Loucy (cell line): ENCODE measurements around the gene MEGF10.

ENCODE experiments used
- CTCF ChIP-seq: fragments of 200-600 bp; sonication (generic); conservative IDR thresholded peaks from 2 replicates; pipeline ENCODE4 v1.5.1; 2014; ENCODE audit warnings: mild to moderate bottlenecking, antibody characterized with exemption, low read length
- EZH2phosphoT487 ChIP-seq: fragments of 200-600 bp; IDR thresholded peaks from 2 replicates; pipeline ENCODE4 v1.6.1; 2018; ENCODE audit warnings: antibody characterized with exemption, mild to moderate bottlenecking, moderate library complexity, borderline replicate concordance

GRCh38 chr5:127423173-127423798, 132.7 kb downstream of the MEGF10 start:
- no peak for TF ChIP-seq CTCF
- TF ChIP-seq EZH2phosphoT487: no peak
